ENCODE measurements around the gene SLIT1. TPM values are rescaled to one million over a fixed set of nuclear protein-coding genes. Genes with fewer than 3 reads are reported as not detected.
"Not testable (repeated sequence)": the region's sequence is repeated elsewhere in the genome, so short reads cannot be mapped to it uniquely, and the experiment has no call there.

SLIT1 gene
- total RNA-seq, 1 donor from 2014 or later, result 0.08 TPM

DNA sequence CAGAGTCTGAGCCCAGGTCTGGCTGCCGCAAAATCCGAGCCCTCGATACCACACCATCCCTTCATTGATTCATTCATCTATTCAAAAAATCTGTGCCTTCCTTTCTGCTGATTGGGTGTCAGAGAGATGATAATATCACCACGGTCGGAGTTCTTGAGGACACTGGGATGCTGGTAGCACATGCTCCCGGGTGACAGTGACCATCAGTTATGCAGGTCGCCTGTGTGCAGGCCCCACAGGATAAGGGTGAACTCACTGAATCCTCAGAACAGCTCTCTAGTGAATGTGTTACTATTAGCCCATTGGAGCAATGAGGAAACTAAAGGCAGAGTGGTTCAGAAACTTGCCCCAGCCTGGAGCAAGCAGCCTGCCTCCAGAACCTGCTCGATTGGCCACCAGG is 145.1 kb downstream of the SLIT1 start:
- intact Hi-C loops (cut with DNase I), result no loop called here
- no peak for DNase-seq (ENCODE audit: missing footprints)
- no peak for ATAC-seq

- ATAC-seq (no peak), DNase-seq (ENCODE audit: missing footprints) (no peak)
- intact Hi-C loops (cut with DNase I), result no loop called here
These were observed 145.5 kb downstream of the SLIT1 start for GRCh38 chr10:97040248-97040584.

- intact Hi-C loops (cut with DNase I), result no loop called here
- ATAC-seq, result no peak
- no peak for DNase-seq (ENCODE audit: missing footprints)
These were observed 146.1 kb downstream of the SLIT1 start for GRCh38 chr10:97039538-97040247.

DNA sequence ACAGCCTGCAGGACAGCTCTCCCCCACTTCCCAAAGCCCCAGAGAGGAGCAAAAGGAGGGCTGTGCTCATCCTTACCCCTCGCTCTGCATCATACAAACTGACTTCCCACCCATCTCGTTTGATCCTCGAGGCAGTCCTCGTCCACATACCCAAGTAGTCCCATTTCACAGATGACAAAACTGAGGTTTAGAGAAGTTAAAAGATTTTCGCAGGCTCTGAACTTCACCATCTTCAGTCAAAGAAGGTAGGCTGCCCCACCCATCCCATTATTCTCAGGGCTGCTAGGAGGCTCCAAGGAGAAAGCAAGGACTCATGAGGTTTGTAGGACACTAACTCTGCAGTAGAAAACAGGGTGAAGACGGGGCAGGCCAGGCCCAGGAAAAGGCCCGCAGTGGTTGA is 147.1 kb downstream of the SLIT1 start:
- intact Hi-C loops (cut with DNase I), result no loop called here

GRCh38 chr10:97037365-97038361 is 148.1 kb downstream of the SLIT1 start:
- intact Hi-C loops (cut with DNase I), result no loop called here
- ATAC-seq (peak; percentile 88), DNase-seq (ENCODE audit: missing footprints) (peak; percentile 79)

More for the DNA sequence above, 147.1 kb downstream of the SLIT1 start:
- no peak for DNase-seq (ENCODE audit: missing footprints)
- no peak for ATAC-seq

DNA sequence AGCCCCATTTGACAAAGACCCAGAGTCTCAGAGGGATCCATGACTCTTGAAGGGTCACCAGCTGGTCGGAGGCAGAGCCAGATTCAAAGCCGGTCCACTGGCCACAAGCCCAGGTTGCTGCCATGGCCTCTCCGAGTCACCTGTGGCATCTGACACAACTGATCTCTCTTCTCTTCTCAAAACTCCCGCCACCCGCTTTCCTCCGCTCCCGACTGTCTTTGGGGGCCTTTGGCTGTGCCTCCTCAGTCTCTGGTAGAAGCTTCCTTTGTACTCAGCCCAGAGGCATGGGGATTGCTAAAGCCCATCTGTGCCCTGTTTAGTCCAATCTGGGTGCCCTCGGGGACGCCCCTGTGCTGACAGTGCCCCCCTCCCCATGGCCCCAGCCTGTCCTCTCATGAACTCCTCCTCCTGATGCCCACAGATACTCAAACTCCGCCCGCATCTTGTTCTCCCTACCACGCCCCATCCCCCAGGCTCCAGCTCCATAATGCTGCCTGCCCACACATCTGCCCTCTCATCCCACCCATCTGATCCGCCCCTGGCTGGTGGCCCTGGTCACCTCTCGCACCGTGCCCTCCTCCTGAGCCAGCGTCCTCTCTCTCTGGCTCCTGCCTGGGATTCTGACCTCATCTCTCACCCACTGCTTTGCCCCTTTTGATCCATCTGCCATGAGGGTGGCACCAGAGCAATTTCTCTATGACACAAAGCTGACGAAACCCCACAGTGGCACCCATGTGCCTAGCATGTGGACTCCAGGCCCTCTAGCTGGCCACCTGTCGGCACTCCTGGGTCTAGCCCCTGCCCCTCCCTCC is 150.6 kb downstream of the SLIT1 start:
- DNase-seq (ENCODE audit: missing footprints) (no peak), ATAC-seq (no peak)
- intact Hi-C loops (cut with DNase I), result no loop called here

- intact Hi-C loops (cut with DNase I), result no loop called here
- DNase-seq (ENCODE audit: missing footprints) (no peak), ATAC-seq (no peak)
These were observed 151.5 kb downstream of the SLIT1 start for GRCh38 chr10:97034301-97034700.

DNA sequence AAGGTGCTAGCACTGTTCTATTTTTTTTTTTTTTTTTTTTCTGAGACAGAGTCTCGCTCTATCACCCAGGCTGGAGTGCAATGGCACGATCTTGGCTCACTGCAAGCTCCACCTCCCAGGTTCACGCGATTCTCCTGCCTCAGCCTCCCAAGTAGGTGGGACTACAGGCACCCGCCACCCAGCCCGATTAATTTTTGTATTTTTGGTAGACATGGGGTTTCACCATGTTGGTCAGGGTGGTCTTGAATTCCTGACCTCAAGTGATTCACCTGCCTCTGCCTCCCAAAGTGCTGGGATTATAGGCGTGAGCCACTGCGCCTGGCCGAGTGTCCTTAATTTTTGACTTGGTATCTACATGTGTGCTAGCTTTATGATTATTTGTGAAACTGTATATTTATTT is 151.9 kb downstream of the SLIT1 start:
- intact Hi-C loops (cut with DNase I); ATAC-seq: not testable (repeated sequence)

GRCh38 chr10:97032624-97033023 is 153.1 kb downstream of the SLIT1 start:
- ATAC-seq (no peak), DNase-seq (ENCODE audit: missing footprints) (no peak)
- intact Hi-C loops (cut with DNase I), result no loop called here

More for the DNA sequence above, 151.9 kb downstream of the SLIT1 start:
- DNase-seq (ENCODE audit: missing footprints), result not testable (repeated sequence)

GRCh38 chr10:97031459-97031858 is 154.3 kb downstream of the SLIT1 start:
- DNase-seq (ENCODE audit: missing footprints) (no peak), ATAC-seq (peak; percentile 7)
- intact Hi-C loops (cut with DNase I), result no loop called here

GRCh38 chr10:97030894-97031293 is 154.9 kb downstream of the SLIT1 start:
- intact Hi-C loops (cut with DNase I), result no loop called here
- DNase-seq (ENCODE audit: missing footprints) (no peak), ATAC-seq (no peak)

DNA sequence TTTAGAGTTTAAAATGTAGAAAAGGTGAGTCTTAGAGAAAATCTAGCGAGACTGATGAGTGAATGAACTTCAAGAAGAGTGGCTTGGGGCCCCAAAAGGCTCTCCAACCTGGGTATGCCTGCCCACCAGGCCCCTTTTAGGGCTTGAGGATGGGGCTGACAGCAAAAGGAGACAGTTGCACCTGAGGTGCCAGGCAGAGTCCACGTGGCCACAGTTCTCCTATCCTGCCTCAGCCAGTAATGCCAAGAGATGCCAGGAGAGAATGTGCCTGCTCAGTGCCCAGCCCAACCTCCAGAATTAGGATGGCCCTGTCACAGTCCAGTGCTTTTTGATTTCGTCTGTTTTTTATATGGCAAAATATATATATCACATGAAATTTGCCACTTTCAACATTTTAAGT is 156.5 kb downstream of the SLIT1 start:
- DNase-seq (ENCODE audit: missing footprints), result no peak
- no peak for ATAC-seq
- intact Hi-C loops (cut with DNase I), result loop anchor here (10.0 kb wide), 2 partner anchors 384 to 654 kb away; no protein-coding TSS in a partner anchor

GRCh38 chr10:97028832-97029178 is 157.0 kb downstream of the SLIT1 start:
- intact Hi-C loops (cut with DNase I), result loop anchor here (10.0 kb wide), 2 partner anchors 384 to 654 kb away; no protein-coding TSS in a partner anchor
- DNase-seq (ENCODE audit: missing footprints), result no peak
- ATAC-seq, result no peak

- intact Hi-C loops (cut with DNase I), result loop anchor here (10.0 kb wide), 2 partner anchors 383 to 653 kb away; no protein-coding TSS in a partner anchor
- ATAC-seq, result no peak
- DNase-seq (ENCODE audit: missing footprints), result no peak
These were observed 157.5 kb downstream of the SLIT1 start for GRCh38 chr10:97028126-97028831.

DNA sequence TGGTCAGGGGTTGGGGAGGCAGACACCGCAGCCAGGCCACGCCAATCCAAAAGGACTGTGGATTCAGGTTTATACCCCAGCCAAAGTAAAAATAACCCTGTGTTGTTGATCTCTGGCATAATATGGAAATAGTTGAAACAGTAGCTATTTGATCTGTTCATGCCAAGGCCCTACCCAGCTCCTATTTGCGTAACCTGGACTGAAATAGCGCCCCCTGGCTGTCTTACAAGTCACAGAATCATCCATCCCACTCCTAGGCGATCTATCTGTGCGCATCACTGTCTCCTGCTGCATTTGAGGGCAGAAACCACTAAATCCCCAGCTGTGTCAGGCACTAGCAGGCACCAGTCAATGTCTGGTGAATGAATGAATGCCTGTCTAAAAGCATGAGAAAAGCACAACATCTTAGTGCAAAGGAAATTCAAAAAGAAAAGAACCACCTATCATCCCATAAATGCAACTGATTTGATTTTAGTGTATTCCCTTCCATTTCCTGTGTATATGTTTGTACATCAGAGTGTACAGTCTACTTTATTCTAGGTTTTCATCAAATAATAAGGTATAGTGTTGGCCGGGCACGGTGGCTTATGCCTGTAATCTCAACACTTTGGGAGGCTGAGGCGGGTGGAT is 160.0 kb downstream of the SLIT1 start:
- DNase-seq (ENCODE audit: missing footprints) (no peak), ATAC-seq (peak; percentile 41)
- intact Hi-C loops (cut with DNase I), result loop anchor here (2.0 to 10.0 kb wide), 4 partner anchors 193 to 651 kb away; partner anchors contain the start of gene LCOR

DNA sequence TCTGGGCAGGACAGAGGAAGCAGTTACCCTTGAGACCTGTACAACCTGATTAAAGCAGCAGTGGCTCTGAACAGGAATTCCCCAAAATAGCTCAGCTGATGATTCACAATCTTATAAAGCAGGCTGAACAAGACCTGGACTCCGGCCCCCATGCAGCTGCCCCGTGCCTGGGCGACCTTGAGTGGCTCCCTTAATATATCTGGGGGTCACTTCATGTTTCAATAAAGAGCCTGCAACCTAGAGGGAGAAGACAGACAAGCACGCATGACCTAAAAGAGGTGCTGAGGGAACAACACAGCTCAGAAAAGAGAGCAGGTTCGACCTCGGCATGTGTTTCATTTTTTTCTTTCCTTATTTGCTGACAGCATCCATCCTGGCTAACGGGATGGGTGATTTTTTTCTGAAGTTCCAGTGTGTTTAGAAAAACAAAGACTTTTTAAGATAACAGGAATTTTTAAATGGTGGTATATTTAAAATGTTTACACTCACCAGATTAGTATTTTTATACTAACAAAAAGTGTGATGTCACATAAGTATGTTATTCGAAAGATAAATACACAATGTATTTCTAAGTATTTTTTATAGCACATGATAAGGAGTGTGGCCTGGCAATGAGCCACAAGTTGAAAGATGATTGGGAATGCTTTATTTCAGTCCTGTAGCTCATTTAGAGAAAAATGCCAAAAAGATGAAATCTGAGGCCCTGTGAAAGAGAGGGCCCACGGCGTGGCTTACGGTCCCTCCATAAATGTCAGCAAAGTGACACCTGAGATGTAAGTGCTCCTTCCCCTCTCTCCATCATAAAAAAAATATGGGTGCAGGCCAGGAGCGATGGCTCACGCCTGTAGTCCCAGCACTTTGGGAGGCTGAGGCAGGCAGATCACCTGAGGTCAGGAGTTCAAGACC is 161.3 kb downstream of the SLIT1 start:
- intact Hi-C loops (cut with DNase I), result loop anchor here (2.0 to 10.0 kb wide), 5 partner anchors 112 to 650 kb away; partner anchors contain the start of gene LCOR
- DNase-seq (ENCODE audit: missing footprints), result no peak
- peak; percentile 22 for ATAC-seq
